LNCaP clone FGC (cell line): ENCODE measurements around the gene HSP90AB1.

Source experiments
- DNase-seq: peaks from one replicate; pipeline ENCODE4 v3.0.0-alpha.2; 2011; ENCODE audit warnings: low read depth
- H3K4me3 ChIP-seq: 2 replicates; pipeline ENCODE4 v1.5.1; 2011; ENCODE audit warnings: mild to moderate bottlenecking, low read depth, low read length, control low read depth
- TF ChIP-seq, protein P1 (sequence below): IDR thresholded peaks from 2 replicates; pipeline ENCODE4 v1.5.1; 2012; ENCODE audit warnings: mild to moderate bottlenecking; ENCODE audit not compliant: control insufficient read depth, insufficient read depth; ENCODE audit errors: extremely low read depth

The HSP90AB1 gene

DNA sequence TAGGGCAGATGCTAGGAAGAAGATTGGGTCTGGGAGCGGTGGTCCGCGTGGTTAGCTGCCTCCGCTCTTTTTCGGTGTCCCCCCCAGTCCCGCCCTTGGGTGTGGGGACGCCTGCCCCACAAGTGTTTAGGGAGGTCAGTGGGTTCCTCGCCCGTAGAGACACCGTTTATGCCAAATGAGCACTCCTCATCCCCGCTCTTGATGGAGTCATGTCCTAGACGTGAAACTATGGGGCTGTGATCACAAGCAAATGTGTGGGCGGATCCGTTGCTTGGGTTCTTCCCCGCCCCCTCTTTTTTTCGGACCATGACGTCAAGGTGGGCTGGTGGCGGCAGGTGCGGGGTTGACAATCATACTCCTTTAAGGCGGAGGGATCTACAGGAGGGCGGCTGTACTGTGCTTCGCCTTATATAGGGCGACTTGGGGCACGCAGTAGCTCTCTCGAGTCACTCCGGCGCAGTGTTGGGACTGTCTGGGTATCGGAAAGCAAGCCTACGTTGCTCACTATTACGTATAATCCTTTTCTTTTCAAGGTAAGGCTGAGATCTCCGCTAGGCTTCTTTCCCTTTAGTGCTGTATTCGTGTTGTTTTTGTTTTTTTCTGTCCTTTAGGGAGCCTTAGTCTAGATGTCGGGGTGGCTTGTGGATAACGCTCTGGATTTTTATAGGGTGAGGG, at the start of gene HSP90AB1:
Gene HSP90AB1 (plus strand): TSS at position 439 of the 675 bp plus-strand sequence. CDS start 1,529 bp downstream, outside the sequence.
- TF ChIP-seq, protein P1, sequence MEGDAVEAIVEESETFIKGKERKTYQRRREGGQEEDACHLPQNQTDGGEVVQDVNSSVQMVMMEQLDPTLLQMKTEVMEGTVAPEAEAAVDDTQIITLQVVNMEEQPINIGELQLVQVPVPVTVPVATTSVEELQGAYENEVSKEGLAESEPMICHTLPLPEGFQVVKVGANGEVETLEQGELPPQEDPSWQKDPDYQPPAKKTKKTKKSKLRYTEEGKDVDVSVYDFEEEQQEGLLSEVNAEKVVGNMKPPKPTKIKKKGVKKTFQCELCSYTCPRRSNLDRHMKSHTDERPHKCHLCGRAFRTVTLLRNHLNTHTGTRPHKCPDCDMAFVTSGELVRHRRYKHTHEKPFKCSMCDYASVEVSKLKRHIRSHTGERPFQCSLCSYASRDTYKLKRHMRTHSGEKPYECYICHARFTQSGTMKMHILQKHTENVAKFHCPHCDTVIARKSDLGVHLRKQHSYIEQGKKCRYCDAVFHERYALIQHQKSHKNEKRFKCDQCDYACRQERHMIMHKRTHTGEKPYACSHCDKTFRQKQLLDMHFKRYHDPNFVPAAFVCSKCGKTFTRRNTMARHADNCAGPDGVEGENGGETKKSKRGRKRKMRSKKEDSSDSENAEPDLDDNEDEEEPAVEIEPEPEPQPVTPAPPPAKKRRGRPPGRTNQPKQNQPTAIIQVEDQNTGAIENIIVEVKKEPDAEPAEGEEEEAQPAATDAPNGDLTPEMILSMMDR: no peak
- H3K4me3 ChIP-seq: peak within 1 kb of the TSS; percentile 93
- peak; percentile 98 for DNase-seq

GRCh38 chr6:44198684-44199083, 48.2 kb upstream of the HSP90AB1 start:
- no peak for DNase-seq
- no peak overlapping the region for H3K4me3 ChIP-seq
- TF ChIP-seq, protein P1: no peak

DNA sequence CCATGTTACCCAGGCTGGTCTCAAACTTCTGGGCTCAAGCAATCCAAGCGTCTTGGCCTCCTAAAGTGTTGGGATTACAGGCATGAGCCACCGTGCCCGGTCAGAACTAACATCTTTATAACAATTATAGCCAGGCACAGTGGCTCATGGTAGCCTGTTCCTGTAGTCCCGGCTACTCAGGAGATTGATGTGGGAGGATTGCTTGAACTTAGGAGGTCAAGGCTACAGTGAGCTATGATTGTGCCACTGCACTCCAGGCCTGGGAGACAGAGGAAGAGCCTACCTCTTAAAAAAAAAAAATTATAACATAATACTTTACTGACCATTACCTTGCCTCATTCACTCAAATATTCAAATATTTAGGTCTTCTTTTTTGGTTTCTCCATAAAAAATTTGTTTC, 47.0 kb upstream of the HSP90AB1 start:
- H3K4me3 ChIP-seq: no peak overlapping the region
- no peak for DNase-seq
- TF ChIP-seq, protein P1: no peak

DNA sequence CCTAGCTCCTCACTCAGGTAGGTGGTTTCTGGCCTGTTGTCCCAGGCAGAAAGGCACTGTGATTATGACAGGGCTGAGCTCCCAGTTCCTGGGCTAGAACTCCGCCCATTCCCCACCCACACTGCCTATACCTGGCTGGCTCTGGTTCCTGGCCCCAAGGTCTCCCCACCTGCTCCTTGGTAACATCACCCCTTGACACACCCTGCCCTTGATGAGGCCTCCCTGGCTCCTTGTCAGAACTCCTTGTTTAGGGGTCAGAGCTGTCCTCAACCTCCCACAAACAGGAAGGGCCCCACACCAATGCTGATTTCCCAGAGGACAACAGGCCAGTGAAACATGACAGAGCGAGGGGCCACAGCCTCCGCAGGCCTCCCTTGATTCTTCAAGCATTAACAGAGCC, 45.7 kb upstream of the HSP90AB1 start:
- TF ChIP-seq, protein P1: no peak
- H3K4me3 ChIP-seq: no peak overlapping the region

GRCh38 chr6:44201638-44202303, 45.1 kb upstream of the HSP90AB1 start:
- no peak overlapping the region for H3K4me3 ChIP-seq
- TF ChIP-seq, protein P1: no peak
- no peak for DNase-seq

More for the DNA sequence above, 45.7 kb upstream of the HSP90AB1 start:
- DNase-seq: no peak

DNA sequence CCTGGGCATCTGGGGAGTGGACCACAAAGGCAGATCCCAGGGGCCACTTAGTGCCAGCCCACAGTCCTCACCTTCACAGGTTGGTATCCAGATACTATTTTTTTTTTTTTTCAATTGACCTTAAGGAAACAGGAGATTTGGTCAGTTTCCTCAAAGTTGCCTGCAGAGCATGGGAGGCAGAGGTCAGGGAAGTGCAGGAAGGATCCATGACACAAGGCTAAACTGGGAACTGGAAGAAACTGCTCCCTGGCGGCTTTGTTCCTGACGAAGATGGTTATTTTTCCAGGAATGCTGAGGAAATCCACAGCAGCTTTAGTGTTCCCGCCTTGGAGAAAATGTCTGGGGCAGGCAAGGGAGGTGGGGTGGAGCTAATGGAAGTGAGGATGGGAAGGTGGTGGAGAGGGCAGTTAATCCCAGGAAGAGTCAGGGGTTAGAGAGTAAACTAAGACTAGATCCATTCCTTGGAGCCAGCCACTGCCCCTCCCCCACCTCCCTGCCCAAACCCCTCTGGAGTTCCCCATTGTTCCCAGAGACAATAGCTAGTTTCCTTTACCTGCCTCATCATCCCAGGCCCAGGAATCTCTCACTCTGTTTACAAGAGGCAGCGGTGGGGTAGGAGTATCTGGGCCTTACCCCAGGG, 44.4 kb upstream of the HSP90AB1 start:
- TF ChIP-seq, protein P1: no peak
- H3K4me3 ChIP-seq: no peak overlapping the region
- no peak for DNase-seq
